Kidney (tissue), 14 donors: ENCODE results near the gene RGS14. TPM values are rescaled to one million over a fixed set of nuclear protein-coding genes. Genes with fewer than 3 reads are reported as not detected.

Experiments used
- DNase-seq, 5 donors: peaks; one replicate each; pipeline ENCODE4 v3.0.0-alpha.2; 2013 to 2020
- FAIRE-seq: peaks from 2 replicates; lab custom pipeline; 2012; peaks lifted over from hg19 to GRCh38; lab: Jason Lieb, UNC
- H3K27ac ChIP-seq, 2 donors: one replicate each; pipeline ENCODE4 v1.7.0; 2013; ENCODE audit warnings: low read depth in 2 of 2, low read length in 2 of 2, inconsistent platforms in 1 of 2
- H3K27me3 ChIP-seq: one replicate; pipeline ENCODE4 v1.7.1; 2013; ENCODE audit warnings: low read length, inconsistent platforms; ENCODE audit not compliant: control insufficient read depth, insufficient read depth
- H3K36me3 ChIP-seq, 3 donors: one replicate each; pipeline versions ENCODE4 v1.7.0 to v1.7.1; 2013; ENCODE audit warnings: low read length in 3 of 3, control low read depth in 1 of 3, inconsistent platforms in 1 of 3; ENCODE audit not compliant: insufficient read depth in 3 of 3, control insufficient read depth in 2 of 3
- H3K4me1 ChIP-seq, 3 donors: one replicate each; pipeline versions ENCODE4 v1.7.0 to v1.7.1; 2013; ENCODE audit warnings: low read length in 3 of 3, inconsistent platforms in 1 of 3, low read depth in 1 of 3; ENCODE audit not compliant: control insufficient read depth in 2 of 3, insufficient read depth in 2 of 3
- H3K4me3 ChIP-seq, 3 donors: one replicate each; pipeline versions ENCODE4 v1.7.0 to v1.8.1; 2013; ENCODE audit warnings: low read length in 3 of 3, control low read depth in 1 of 3, inconsistent platforms in 1 of 3
- H3K9ac ChIP-seq, 3 donors: one replicate each; pipeline versions ENCODE4 v1.7.0 to v1.7.1; 2013; ENCODE audit warnings: low read length in 3 of 3, control low read depth in 1 of 3, inconsistent platforms in 1 of 3
- H3K9me3 ChIP-seq, 3 donors: one replicate each; pipeline versions ENCODE4 v1.7.0 to v1.7.1; 2013; ENCODE audit warnings: low read length in 3 of 3, control low read depth in 1 of 3, inconsistent platforms in 1 of 3; ENCODE audit not compliant: control insufficient read depth in 2 of 3, insufficient read depth in 1 of 3
- CTCF ChIP-seq: IDR thresholded peaks from 3 replicates; pipeline ENCODE4 v1.5.1; 2012; ENCODE audit warnings: mild to moderate bottlenecking, moderate library complexity, borderline replicate concordance; ENCODE audit not compliant: insufficient read depth; ENCODE audit errors: extremely low read depth
- intact Hi-C: fragments of 100-400 bp; cut with DNase I; formaldehyde crosslinking; loops from one replicate; pipeline ENCODE4 v1.11.1; 2022
- polyA plus RNA-seq: library from polyadenylated mRNA; stranded (reverse); fragments of 350-450 nt; fragmentation: Illumina TruSeq; extraction: RNeasy Lipid Tissue Mini Kit (QIAGEN cat#74804); gene quantifications from one replicate; pipeline ENCODE4 v1.2.3, GENCODE V29; 2014; ENCODE audit warnings: low read depth, low replicate concordance; ENCODE audit not compliant: insufficient read depth
- total RNA-seq: library from RNA; stranded (reverse); fragmentation: NEBNext Ultra II Directional; extraction: Animal tissue kit (Norgen Biotek cat#: 25700); gene quantifications from one replicate; pipeline ENCODE4 v1.2.1, GENCODE V29; 2021
- donor health status: control.
- donor health status: control.
- donor health status: control.
- donor health status: control.
- donor health status: control.
- donor health status: DM: yes; HTN: yes; CAD: no.
- donor health status: Normal renal cell carcinoma (clear cell type).

The RGS14 gene
- total and polyA plus RNA-seq, 2 donors from 2014 or later, result 28.4 to 56.3 TPM

GRCh38 chr5:177421062-177421798 is 63.5 kb downstream of the RGS14 start:
- H3K9me3 ChIP-seq, result no peaks in the 10 kb centered on the region
- DNase-seq (no peak), FAIRE-seq (no peak)
- no peaks in the 10 kb centered on the region for H3K27me3 ChIP-seq
- intact Hi-C loops, result no loop called here
- no peak overlapping the region for H3K4me3 ChIP-seq
- H3K4me1 ChIP-seq, result peaks cover 0 to 9% (median 5%) of the 10 kb centered on the region in 3 donors
- H3K27ac ChIP-seq, result no peak overlapping the region
- no peak for TF ChIP-seq CTCF
- no peak overlapping the region for H3K9ac ChIP-seq
- H3K36me3 ChIP-seq, result no peaks in the 10 kb centered on the region

Other genes with a start within 250 kb of the RGS14 start
- 99.1 TPM for gene NSD1, start 224.2 kb upstream of the RGS14 start, total RNA-seq
- gene NSD1, start 224.2 kb upstream of the RGS14 start, polyA plus RNA-seq, result 6.0 TPM
- gene RAB24, start 54.2 kb upstream of the RGS14 start, total RNA-seq, result 25.0 TPM
- 77.6 TPM for gene RAB24, start 54.2 kb upstream of the RGS14 start, polyA plus RNA-seq
- gene PRELID1, start 54.1 kb upstream of the RGS14 start, total RNA-seq, result 90.8 TPM
- gene PRELID1, start 54.1 kb upstream of the RGS14 start, polyA plus RNA-seq, result 351 TPM
- gene MXD3, start 46.0 kb upstream of the RGS14 start, total RNA-seq, result 6.6 TPM
- gene MXD3, start 46.0 kb upstream of the RGS14 start, polyA plus RNA-seq, result 4.9 TPM
- gene LMAN2, start 6.3 kb upstream of the RGS14 start, total RNA-seq, result 137 TPM
- gene LMAN2, start 6.3 kb upstream of the RGS14 start, polyA plus RNA-seq, result 190 TPM
- gene SLC34A1, start 26.5 kb downstream of the RGS14 start, total RNA-seq, result 0.91 TPM
- 211 TPM for gene SLC34A1, start 26.5 kb downstream of the RGS14 start, polyA plus RNA-seq
- gene PFN3, start 42.7 kb downstream of the RGS14 start, total RNA-seq, result not detected
- not detected for gene PFN3, start 42.7 kb downstream of the RGS14 start, polyA plus RNA-seq
- gene F12, start 51.6 kb downstream of the RGS14 start, total RNA-seq, result 4.2 TPM
- gene F12, start 51.6 kb downstream of the RGS14 start, polyA plus RNA-seq, result 3.1 TPM
- 37.8 TPM for gene GRK6, start 68.8 kb downstream of the RGS14 start, total RNA-seq
- gene GRK6, start 68.8 kb downstream of the RGS14 start, polyA plus RNA-seq, result 9.6 TPM
- gene PRR7, start 88.9 kb downstream of the RGS14 start, total RNA-seq, result 5.5 TPM
- 1.6 TPM for gene PRR7, start 88.9 kb downstream of the RGS14 start, polyA plus RNA-seq
- 64.2 TPM for gene DBN1, start 115.7 kb downstream of the RGS14 start, total RNA-seq
- gene DBN1, start 115.7 kb downstream of the RGS14 start, polyA plus RNA-seq, result 56.5 TPM
- 89.7 TPM for gene PDLIM7, start 139.7 kb downstream of the RGS14 start, total RNA-seq
- 46.4 TPM for gene PDLIM7, start 139.7 kb downstream of the RGS14 start, polyA plus RNA-seq
- gene DOK3, start 151.9 kb downstream of the RGS14 start, total RNA-seq, result 18.6 TPM
- 1.9 TPM for gene DOK3, start 151.9 kb downstream of the RGS14 start, polyA plus RNA-seq
- 86.7 TPM for gene DDX41, start 159.0 kb downstream of the RGS14 start, total RNA-seq
- 97.3 TPM for gene DDX41, start 159.0 kb downstream of the RGS14 start, polyA plus RNA-seq
- 77.8 TPM for gene FAM193B, start 196.6 kb downstream of the RGS14 start, total RNA-seq
- 61.0 TPM for gene FAM193B, start 196.6 kb downstream of the RGS14 start, polyA plus RNA-seq
- gene TMED9, start 234.3 kb downstream of the RGS14 start, total RNA-seq, result 168 TPM
- gene TMED9, start 234.3 kb downstream of the RGS14 start, polyA plus RNA-seq, result 214 TPM
- 30.7 TPM for gene B4GALT7, start 242.2 kb downstream of the RGS14 start, total RNA-seq
- 42.6 TPM for gene B4GALT7, start 242.2 kb downstream of the RGS14 start, polyA plus RNA-seq